Skin epidermis (tissue), 12 donors: ENCODE data around the gene FOXC1.

Experiments used
- H3K27ac ChIP-seq, 21 experiments: fragments of 200-600 bp; sonication (generic) in 11 of 21; one replicate each; pipeline ENCODE4 v1.5.0; 2020; ENCODE audit warnings: mild to moderate bottlenecking in 3 of 21, inconsistent platforms in 2 of 21, moderate library complexity in 2 of 21
- H3K4me3 ChIP-seq, 7 experiments: fragments of 200-600 bp; sonication (generic) in 2 of 7; one replicate each; pipeline ENCODE4 v1.5.0; 2020; ENCODE audit warnings: inconsistent platforms in 2 of 7, mild to moderate bottlenecking in 2 of 7, moderate library complexity in 1 of 7

Gene FOXC1

GRCh38 chr6:1581120-1581991 lies 28.4 kb upstream of the FOXC1 start:
- H3K4me3 ChIP-seq: no peak overlapping the region
- no peak overlapping the region for H3K27ac ChIP-seq

DNA sequence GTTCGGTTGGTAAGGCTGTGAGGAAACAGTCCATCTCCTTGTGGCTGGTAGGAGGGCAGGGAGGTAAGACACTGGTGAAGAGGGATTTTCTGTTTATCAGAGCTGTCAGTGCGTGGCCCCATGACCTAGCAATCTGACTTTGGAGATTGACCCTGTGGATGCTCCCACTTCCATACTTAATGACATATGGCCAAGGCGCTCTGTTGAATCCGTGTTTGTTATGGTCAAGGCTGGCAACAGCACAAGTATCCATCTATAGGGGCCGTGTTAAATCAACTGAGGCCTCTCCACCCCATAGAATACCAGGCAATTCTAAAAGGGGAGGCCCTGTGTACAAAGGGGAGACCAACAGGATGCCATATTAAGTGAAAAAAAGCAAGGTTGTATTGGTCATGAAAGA lies 25.6 kb upstream of the FOXC1 start:
- no peak overlapping the region for H3K4me3 ChIP-seq
- no peak overlapping the region for H3K27ac ChIP-seq

DNA sequence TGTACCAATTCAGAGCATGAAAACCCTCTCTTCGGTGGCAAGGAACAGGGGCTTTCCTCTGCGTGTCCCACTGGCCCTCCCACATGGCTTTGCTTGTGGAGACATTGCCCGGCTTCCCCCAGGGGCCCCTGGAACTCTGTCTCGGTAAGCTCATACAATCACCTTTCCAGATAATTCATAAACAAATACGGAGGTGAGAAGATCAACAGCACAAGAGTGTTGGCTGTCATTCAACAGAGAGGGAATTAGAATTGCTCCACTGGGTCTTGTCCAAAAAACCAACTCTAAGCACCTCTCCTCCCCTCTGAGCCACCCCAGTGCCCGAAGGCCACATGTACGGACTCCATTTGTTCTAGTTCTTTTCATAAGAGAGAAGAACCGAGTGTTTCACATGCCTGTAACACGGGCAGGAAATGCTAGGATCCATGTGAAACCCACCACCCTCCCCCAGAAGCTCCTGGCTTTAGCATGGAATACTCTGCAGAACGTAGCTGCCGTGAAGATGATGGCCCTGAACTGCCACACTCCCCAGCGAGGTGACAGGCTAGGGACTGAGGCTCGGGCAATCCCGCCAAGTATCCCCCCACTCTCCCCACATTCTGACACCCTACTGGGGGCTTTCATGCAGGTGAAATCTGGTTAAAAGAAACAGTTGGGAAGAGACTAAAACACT lies 24.6 kb upstream of the FOXC1 start:
- H3K27ac ChIP-seq: no peak overlapping the region
- H3K4me3 ChIP-seq: no peak overlapping the region

GRCh38 chr6:1585669-1586049 lies 24.1 kb upstream of the FOXC1 start:
- H3K27ac ChIP-seq: no peak overlapping the region

GRCh38 chr6:1586256-1586655 lies 23.5 kb upstream of the FOXC1 start:
- H3K4me3 ChIP-seq: no peak overlapping the region

More at GRCh38 chr6:1585669-1586049, 24.1 kb upstream of the FOXC1 start:
- H3K4me3 ChIP-seq: no peak overlapping the region

DNA sequence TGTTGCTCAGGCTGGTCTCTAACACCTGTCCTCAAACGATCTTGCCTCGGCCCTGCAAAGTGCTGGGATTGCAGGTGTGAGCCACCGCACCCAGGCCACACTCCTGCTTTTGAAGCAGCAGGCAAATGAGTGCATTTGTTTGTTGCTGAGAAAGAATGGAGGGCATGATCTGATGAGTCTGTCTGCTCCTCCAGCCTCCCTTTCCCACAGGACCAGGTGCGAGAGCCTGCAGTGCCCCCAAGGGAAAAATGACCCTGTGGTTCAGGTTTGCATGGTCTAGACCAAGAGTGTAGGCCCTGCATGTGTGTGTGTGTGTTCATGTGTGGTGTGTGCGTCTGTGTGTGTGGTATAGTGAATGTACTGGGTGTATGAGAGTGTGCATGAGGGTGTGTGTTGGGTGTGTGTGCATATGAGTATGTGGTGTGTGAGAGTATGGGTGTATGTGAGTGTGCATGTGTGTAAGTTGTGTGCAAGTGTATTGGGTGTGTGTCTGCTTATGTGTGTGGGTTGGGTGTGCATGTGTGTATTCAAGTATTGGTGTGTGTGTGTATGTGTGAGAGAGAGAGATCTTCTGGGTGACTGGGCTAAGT lies 22.8 kb upstream of the FOXC1 start:
- Histone ChIP-seq H3K27ac (no peak overlapping the region), H3K4me3 (no peak overlapping the region)

More at GRCh38 chr6:1586256-1586655, 23.5 kb upstream of the FOXC1 start:
- no peak overlapping the region for H3K27ac ChIP-seq

DNA sequence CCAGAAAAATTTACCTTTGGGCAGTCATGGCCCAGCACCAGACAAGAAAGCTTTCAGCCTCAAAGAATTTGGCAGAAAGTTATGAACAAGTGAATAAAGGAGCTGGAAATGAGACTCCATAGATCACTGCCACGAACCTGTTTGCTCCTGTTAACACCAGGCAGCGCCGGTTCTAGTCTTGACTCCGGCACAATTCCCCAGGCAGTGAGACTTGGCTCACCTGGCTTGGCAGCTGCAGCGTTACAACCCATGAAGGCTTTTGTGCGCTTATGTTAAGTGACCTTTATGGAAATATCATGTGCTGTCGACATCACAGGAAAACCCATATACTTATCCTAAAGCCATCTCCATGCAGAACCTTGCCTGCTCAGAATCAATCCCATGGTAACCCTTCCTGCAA lies 22.2 kb upstream of the FOXC1 start:
- Histone ChIP-seq H3K4me3 (no peak overlapping the region), H3K27ac (no peak overlapping the region)

DNA sequence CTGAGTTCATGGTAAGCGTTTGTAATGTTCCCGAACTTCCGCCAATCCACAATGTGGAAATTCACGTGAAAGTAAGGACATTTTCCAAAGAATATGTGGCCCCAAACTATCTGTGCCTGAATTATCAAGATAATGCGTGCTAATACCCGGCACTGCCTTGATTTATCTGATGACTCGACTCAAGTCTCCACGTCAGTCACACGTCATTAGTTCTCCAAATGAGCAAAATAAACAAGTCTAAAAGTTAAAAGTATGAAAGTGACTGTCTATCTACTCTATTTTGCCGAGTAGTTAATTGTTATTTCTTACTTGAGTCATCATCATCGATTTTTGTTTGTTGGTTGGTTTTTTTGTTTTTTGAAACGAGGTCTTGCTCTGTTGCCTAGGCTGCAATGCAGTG lies 21.7 kb upstream of the FOXC1 start:
- peak overlapping the region in 1 of 21 experiments; percentile 27 for H3K27ac ChIP-seq
- no peak overlapping the region for H3K4me3 ChIP-seq

DNA sequence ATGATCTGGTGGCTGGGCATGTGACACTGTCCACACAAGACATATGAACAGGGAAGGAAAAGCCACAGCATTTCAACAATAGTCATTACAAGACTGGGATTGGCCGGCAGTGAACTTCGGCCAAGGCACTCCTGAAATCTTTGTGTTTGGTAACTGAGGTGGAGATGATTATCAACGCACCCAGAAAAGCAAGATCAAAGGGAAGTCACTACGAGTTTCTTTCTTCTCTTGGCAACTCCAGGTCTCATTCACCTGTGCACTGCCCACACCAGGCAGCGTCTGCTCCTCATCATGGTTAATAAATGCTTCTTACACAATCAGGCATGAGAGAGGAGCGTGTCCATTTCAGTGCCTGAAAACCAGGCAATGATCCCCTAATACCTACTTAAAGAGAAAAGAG lies 20.5 kb upstream of the FOXC1 start:
- Histone ChIP-seq H3K27ac (peak overlapping the region in 1 of 21 experiments; percentile 21), H3K4me3 (no peak overlapping the region)

GRCh38 chr6:1590580-1590979 lies 19.1 kb upstream of the FOXC1 start:
- H3K4me3 ChIP-seq: no peak overlapping the region
- H3K27ac ChIP-seq: no peak overlapping the region

DNA sequence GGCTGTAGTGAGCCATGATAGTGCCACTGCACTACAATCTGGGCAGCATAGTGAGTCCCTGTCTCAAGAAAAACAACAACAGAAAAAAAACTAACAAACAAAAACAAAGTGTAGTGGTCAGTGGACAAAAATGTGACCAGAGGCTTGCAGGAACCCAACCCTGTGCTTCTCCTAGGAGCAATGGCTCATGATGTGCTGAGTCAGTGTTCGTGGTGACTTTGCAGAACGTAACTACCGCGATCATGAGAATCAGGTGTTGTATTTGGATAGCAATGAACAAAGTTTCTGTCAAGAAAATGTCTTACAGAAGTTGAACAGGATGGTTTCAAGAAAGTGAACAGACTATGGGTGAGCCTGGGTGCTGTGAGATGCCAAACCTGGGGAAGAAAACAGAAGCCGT lies 18.5 kb upstream of the FOXC1 start:
- Histone ChIP-seq H3K27ac (no peak overlapping the region), H3K4me3 (no peak overlapping the region)

DNA sequence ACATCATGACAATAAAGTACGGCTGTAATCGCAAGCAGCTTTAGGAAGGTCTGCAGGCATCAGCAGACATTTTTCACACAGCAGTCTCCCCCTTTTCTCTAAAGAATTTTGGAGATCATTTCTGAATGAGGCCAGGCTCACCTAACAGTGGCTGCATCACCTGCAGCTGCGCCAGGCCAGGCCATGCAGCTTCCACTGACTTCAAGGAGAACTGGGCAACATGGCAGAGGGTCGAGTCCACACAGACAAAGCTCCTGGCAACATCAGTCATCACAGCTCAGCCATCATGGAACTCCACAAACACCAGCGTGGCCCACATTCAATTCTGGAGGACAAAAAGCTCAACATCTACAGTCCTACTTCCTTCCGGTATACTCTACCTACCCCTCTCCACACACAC lies 17.8 kb upstream of the FOXC1 start:
- H3K27ac ChIP-seq: no peak overlapping the region

DNA sequence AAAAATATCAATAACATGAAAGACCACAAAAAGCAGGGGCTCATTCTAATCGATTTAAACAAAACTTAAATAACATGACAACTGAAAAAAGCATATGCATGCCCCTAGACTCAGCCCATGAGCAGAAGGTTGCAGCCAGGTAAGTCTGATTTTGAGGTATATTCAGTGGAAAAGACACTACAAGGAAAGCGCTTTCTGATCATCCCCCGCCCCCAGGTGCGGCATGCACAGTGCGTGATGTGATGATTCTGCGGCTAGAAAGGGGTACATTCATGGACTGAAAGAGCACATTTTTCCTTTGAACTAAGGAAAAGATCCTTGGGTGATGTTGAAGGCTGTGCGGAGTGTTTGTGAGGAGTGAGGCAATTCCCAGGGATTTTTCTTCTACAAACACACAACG lies 16.9 kb upstream of the FOXC1 start:
- no peak overlapping the region for H3K4me3 ChIP-seq

More for the DNA sequence above, 17.8 kb upstream of the FOXC1 start:
- no peak overlapping the region for H3K4me3 ChIP-seq

GRCh38 chr6:1593286-1593957 lies 16.3 kb upstream of the FOXC1 start:
- Histone ChIP-seq H3K27ac (peak overlapping the region in 3 of 21 experiments; percentile 38 to 64 (median 53)), H3K4me3 (no peak overlapping the region)

More for the DNA sequence above, 16.9 kb upstream of the FOXC1 start:
- H3K27ac ChIP-seq: no peak overlapping the region

DNA sequence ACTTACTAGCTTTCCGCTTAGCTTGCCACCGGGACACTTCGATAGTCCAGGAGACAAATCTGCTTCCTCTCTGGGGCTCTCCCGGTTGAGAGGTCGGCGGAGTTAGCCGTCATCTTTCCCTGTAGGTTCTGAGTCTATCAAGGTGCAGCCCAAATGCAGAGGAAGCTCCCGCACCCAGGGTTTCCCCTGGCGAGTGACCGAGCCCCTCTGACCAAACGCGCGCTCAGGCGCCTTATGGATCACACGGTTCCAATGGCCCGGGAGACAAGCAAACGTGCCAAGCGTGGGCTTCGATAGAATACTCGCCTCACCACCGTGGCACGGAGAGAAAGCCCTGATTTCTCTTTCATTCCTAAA lies 15.8 kb upstream of the FOXC1 start:
- Histone ChIP-seq H3K4me3 (no peak overlapping the region), H3K27ac (peak overlapping the region in 4 of 21 experiments; percentile 5 to 53 (median 26))

GRCh38 chr6:1594445-1595200 lies 15.1 kb upstream of the FOXC1 start:
- no peak overlapping the region for H3K4me3 ChIP-seq
- H3K27ac ChIP-seq: peak overlapping the region in 4 of 21 experiments; percentile 5 to 53 (median 19)

- H3K27ac ChIP-seq: no peak overlapping the region
- no peak overlapping the region for H3K4me3 ChIP-seq
These were observed 14.2 kb upstream of the FOXC1 start for GRCh38 chr6:1595271-1596087.

DNA sequence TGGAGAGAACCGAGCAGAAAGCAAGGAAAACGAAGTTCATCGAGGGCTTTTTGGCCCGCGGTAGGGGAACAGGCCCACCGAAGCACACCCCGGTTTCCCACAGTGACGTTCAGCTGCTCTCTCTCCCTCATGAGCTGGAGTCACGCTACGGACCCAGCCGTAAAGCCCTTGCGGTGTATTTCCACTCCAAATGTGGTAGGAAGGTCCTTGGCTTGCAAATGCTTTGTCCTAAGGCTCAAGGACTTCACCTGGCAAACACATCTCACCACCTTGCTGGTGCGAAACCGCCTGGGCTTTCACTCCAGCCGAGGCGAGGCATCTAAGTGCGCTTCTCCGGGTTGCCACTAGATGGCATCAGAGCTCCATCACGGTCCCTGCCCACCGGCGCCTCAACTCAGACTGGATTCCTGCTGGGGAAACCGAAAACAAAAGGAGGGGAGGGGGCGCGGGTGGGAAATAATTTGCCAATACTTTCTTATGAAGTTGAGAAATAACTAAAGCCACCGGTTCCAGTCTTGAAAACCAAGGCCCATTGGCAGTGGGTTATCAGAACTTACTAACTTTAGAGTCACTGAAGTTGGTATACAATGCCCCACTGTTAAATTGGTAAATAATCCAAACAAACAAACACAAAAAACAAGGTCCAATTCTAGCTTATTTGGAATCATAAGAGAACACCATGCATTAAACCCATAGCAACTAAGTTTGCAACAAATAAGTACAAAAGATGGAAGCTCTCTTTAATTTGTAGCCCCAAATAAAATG lies 13.4 kb upstream of the FOXC1 start:
- Histone ChIP-seq H3K27ac (no peak overlapping the region), H3K4me3 (no peak overlapping the region)
